Activated CD8-positive, alpha-beta memory T cell treated with anti-CD3 and anti-CD28 coated beads for 36 hours (primary cell): ENCODE measurements around the gene ADD1. TPM values are rescaled to one million over a fixed set of nuclear protein-coding genes. Genes with fewer than 3 reads are reported as not detected.

Source experiments
- CTCF ChIA-PET: fragments of 350-600 bp; sonication (Branson Sonifier 250); formaldehyde crosslinking; loops from one replicate; lab custom pipeline; 2021; ENCODE audit warnings: antibody characterized with exemption; lab: Charles Lee
- POLR2A ChIA-PET: fragments of 350-600 bp; sonication (Branson Sonifier 250); formaldehyde crosslinking; loops from one replicate; lab custom pipeline; 2021; ENCODE audit warnings: antibody characterized with exemption; lab: Charles Lee
- total RNA-seq, 2 experiments: library from RNA; stranded (reverse); gene quantifications; one replicate each; pipeline ENCODE4 v1.2.3, GENCODE V29; 2021

Gene ADD1
- total RNA-seq, 2 experiments from 2014 or later, result 151 to 154 TPM

GRCh38 chr4:2865196-2865780 lies 21.6 kb downstream of the ADD1 start:
- CTCF ChIA-PET, result no interaction called here
- POLR2A ChIA-PET, result no interaction called here

- POLR2A ChIA-PET, result interaction anchor here (0.6 kb wide), 1 partner anchor 26 kb away, joined by 7 read pairs; no protein-coding TSS in a partner anchor
- CTCF ChIA-PET, result no interaction called here
Observed at GRCh38 chr4:2866160-2866861, 22.7 kb downstream of the ADD1 start.

- ChIA-PET CTCF (no interaction called here), POLR2A (no interaction called here)
Observed at GRCh38 chr4:2866891-2867290, 23.2 kb downstream of the ADD1 start.

DNA sequence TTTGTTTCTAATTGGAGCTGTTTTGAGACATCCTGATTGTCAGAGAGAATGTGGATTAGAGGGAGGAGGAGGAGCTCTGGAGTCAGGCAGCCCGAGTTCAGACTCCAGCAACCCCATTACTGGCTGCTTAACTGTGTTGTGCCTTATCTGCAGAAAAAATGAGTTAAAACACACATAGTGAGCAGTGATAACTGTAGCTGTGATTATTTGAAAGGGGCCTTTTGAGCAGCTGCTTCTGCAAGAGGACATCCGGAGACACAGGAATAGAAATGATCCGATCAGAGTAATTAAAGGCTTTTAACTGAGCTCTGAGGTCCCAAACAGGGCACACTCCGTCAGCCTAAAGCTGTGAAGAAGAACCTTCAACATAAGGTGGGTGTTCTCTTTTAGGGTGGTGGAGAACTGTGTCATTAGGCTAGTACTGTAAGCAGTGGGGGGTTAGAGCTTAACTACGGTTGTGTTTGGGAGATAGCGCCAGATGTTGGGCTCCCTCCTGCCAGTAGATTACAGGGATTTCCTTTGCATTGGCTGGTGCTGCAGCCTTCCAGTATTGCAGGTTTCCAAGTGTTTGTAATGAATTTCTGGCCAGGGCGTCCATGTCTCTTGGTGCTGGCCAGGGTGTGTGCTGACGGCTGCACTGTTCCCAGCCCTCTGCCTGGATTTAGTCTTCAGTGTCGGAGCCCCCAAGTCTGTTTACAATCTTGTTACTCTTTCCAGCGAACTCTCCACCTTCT lies 24.3 kb downstream of the ADD1 start:
- ChIA-PET POLR2A (interaction anchor here (0.6 kb wide), 1 partner anchor 605 kb away, joined by 14 read pairs; no protein-coding TSS in a partner anchor), CTCF (no interaction called here)

DNA sequence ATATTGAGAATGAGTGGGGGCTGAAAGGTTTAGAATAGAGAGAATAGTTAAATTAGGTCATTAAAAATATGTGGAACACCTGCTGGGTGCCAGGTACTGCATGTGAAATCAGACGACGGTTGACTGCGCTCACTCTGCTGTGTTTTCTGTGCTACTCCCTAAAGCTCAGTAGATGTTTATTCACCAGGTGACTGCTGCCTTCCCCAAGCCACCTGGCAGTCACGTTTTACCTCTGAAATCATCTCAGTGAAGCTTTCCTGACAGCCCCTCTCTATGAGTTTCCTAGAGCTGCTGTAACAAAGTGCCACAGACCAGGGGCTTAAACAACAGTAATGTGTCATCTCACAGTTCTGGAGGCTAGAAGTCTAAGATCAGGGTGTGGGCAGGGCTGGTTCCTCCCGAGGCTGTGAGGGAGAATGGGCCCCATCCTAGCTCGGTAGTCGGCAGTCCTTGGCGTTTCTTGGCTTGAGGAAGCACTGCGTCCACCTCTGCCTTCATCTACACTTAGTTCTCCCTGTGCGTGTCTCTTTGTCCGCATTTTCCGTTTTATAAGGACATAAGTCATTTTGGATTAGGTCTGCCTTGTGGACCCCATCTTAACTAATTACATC lies 25.3 kb downstream of the ADD1 start:
- ChIA-PET POLR2A (no interaction called here), CTCF (no interaction called here)

GRCh38 chr4:2869659-2870058 lies 26.0 kb downstream of the ADD1 start:
- ChIA-PET CTCF (no interaction called here), POLR2A (no interaction called here)

DNA sequence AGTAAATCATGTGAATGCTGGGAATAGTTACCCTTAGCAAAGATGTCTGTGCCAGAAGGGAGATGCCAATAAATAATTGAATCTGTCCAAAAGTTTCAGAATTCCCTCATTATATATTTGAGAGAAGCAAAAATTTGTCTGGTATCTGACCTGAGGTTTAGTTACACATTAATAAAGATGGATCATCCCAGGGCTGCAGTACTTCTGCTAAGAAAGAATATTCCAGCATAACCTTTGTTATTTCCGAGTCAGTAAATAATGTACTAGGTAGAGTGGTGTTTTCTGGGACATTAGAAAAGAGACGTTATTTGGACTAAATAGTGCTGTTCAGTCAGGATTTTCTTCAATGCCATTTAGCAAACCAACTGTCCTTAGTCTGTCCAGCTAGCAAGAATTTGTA lies 26.4 kb downstream of the ADD1 start:
- CTCF ChIA-PET, result interaction anchor here (1.2 kb wide), 1 partner anchor 9 kb away, joined by 4 read pairs; no protein-coding TSS in a partner anchor
- POLR2A ChIA-PET, result no interaction called here

- POLR2A ChIA-PET, result no interaction called here
- CTCF ChIA-PET, result interaction anchor here (1.2 kb wide), 1 partner anchor 10 kb away, joined by 4 read pairs; no protein-coding TSS in a partner anchor
Observed at GRCh38 chr4:2871466-2871865, 27.8 kb downstream of the ADD1 start.

GRCh38 chr4:2871911-2872310 lies 28.3 kb downstream of the ADD1 start:
- CTCF ChIA-PET, result interaction anchor here (0.6 to 1.1 kb wide), 2 partner anchors 23 to 229 kb away, joined by 3 read pairs; no protein-coding TSS in a partner anchor
- POLR2A ChIA-PET, result no interaction called here

GRCh38 chr4:2873329-2873728 lies 29.7 kb downstream of the ADD1 start:
- CTCF ChIA-PET, result no interaction called here
- POLR2A ChIA-PET, result no interaction called here

GRCh38 chr4:2874861-2875260 lies 31.2 kb downstream of the ADD1 start:
- POLR2A ChIA-PET, result no interaction called here
- CTCF ChIA-PET, result no interaction called here

DNA sequence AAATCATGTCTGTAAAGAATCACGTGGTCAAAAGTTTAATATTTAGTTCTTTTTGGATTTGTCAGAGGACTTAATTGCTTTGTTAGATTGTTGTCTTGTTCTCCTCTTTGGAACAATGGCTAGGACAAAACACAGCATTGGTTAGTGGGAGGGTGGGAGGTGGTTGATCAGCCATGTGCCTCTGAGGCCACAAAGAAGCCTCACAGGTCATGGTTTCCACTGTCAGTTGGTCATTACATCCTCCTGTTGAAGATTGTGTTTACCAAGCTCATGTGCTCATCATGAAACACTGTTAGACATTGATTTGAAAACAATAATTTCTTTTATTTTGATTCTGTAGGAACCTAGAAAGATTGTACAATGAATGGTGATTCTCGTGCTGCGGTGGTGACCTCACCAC lies 31.9 kb downstream of the ADD1 start:
- CTCF ChIA-PET, result no interaction called here
- POLR2A ChIA-PET, result no interaction called here

GRCh38 chr4:2878346-2878745 lies 34.7 kb downstream of the ADD1 start:
- CTCF ChIA-PET, result no interaction called here
- POLR2A ChIA-PET, result no interaction called here

DNA sequence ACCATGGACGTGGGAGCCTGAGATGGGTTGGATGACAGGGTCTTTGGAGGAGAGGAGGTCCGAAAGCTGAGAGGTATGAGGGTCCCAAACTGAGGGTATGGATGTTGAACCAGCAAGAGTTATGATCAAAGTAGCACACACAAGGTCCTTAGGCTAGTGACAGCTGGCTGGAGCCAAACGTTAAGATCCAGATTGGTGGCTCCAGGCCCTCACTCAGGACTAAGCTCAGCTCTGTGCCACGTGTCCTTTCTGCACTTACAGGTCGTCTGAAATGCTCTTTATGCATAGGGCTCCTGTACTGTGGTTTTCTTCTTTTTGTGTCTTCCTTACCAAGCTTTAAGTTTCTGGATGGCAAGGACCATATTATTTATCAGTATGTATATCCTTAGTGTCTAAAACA lies 35.4 kb downstream of the ADD1 start:
- CTCF ChIA-PET, result no interaction called here
- POLR2A ChIA-PET, result no interaction called here

GRCh38 chr4:2881431-2881830 lies 37.8 kb downstream of the ADD1 start:
- ChIA-PET CTCF (interaction anchor here (1.2 kb wide), 1 partner anchor 10 kb away, joined by 3 read pairs; no protein-coding TSS in a partner anchor), POLR2A (no interaction called here)

- ChIA-PET CTCF (no interaction called here), POLR2A (no interaction called here)
Observed at GRCh38 chr4:2882341-2882740, 38.7 kb downstream of the ADD1 start.

DNA sequence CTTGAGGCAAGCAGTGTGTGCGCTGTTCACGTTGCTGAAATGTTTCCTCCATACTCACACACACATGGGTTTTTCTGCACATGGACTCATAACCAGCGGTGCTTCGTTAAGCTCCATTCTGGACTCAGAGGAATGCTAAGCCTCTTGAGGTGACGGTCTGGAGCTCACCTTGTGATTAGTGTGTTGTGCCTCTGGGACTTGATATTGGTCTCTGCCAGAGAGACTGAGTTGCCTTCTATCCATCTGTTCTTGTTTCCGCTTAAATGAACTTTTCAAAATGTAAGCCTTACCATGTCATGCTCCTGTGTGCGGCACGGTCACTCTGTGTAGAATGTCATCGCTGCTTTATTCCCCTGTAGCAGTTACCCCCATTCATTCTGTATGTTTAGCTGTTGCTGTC lies 42.5 kb downstream of the ADD1 start:
- POLR2A ChIA-PET, result no interaction called here
- CTCF ChIA-PET, result no interaction called here

DNA sequence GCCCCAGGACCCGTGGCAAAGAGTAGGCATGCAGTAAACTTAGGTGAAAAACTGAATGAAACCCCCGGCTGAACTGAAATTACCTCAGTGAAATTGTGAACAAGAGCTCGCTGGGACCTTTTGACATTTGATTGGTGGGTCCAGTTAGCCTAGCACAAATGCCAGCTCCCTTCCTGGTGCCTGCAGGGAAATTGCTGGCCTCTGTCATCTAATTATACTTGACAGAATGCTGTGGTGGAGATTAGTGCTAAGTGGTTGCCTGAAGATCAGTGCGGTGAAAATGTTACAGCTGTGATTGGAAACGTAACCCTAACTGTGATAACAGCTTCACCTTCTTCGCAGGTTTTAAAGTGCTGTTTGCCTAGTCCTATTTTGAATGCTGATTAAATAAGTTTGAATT lies 43.0 kb downstream of the ADD1 start:
- ChIA-PET POLR2A (no interaction called here), CTCF (no interaction called here)

DNA sequence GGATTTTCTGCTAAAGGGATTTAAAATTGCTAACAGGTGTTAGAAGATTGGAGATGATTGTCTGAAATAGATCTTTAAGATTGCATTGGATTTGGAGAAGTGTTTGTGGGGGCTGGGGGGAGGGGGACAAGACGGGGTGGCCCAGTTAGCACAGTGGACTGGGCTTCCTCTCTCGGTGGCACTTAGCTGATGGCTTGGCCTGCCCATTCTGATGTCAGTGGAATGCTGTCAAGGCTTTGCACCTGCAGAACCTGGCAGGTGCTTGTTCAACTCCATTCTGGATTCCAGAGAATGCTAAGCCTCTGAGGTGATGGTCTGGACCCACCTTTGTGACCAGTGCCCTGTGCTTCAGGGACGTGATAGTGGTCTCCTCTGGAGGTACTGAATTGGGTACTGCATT lies 43.7 kb downstream of the ADD1 start:
- POLR2A ChIA-PET, result no interaction called here
- CTCF ChIA-PET, result no interaction called here

DNA sequence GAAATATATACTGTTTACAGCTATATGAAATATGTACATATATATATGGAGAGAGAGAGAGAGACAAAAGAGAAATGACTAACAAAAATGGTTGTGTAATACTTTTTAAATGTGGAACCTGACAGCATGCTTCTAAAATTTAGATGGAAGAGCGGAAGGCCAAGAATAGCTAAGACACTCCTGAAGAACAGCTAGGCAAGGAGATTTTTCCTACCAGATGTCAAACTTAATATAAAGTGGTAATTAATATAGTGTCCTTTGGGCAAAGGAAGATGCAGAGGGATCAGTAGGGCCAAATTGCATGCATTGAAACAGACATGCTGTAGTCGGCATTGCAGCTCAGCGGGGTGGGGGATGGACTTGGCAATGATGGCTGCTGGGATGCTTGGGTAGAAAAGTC lies 45.2 kb downstream of the ADD1 start:
- ChIA-PET POLR2A (no interaction called here), CTCF (no interaction called here)
